ENCODE results near the gene NSUN7. TPM values are rescaled to one million over a fixed set of nuclear protein-coding genes. Genes with fewer than 3 reads are reported as not detected.
A peak's percentile ranks its signal among the peaks of the same experiment; 100 is the strongest.

The NSUN7 gene
- total and polyA plus RNA-seq, 2 of the 13 experiments (the other 11 are each of a cell fraction or from before 2014, with no cell fraction given): 0.05 TPM; not detected in 1

GRCh38 chr4:40704073-40704472, 45.7 kb upstream of the NSUN7 start:
- BruUV-seq (replicated peaks): no TSS peak
- Histone ChIP-seq H3K9ac (ENCODE audit: insufficient read depth, low read depth, low read length) (no peak overlapping the region), H3K9me3 (ENCODE audit: low read length) (no peaks in the 10 kb centered on the region), H3K4me2 (ENCODE audit: low read depth, low read length) (peak overlapping the region; percentile 12; the same call in 1 of the 2 replicates), H3K36me3 (replicated peaks in 1 of 2; ENCODE audit: control insufficient read depth in 1 of 2, insufficient read depth in 2 of 2, low read length in 2 of 2) (no peaks in the 10 kb centered on the region), H3K4me3 (replicated peaks in 1 of 3; ENCODE audit: insufficient read depth in 1 of 3, low read depth in 2 of 3, low read length in 3 of 3) (no peak overlapping the region), H3K27ac (ENCODE audit: extremely low read length, insufficient read depth, low read length) (no peak overlapping the region), H4K20me1 (ENCODE audit: insufficient read depth, low read length) (no peaks in the 10 kb centered on the region), H2AFZ (ENCODE audit: low read length) (no peak overlapping the region), H3K79me2 (ENCODE audit: insufficient read depth, low read length) (no peaks in the 10 kb centered on the region), H3K27me3 (ENCODE audit: control insufficient read depth in 1 of 2, insufficient read depth in 2 of 2, low read length in 2 of 2) (no peaks in the 10 kb centered on the region), H3K4me1 (ENCODE audit: insufficient read depth, low read length) (peaks cover 27% of the 10 kb centered on the region)
- ChIA-PET POLR2A (no interaction called here), CTCF (ENCODE audit: low intra/inter-chr PET ratio, low total read pairs) (no interaction called here)
- ATAC-seq: no peak
- in situ Hi-C loops (cut with HindIII; ENCODE audit: extremely low pct_ligation_motif_present, low pct_unique_long_range_greater_than_20kb): no loop called here
- no peak for FAIRE-seq
- WGBS (ENCODE audit: low lambda C conversion rate): 13% methylated on average over 5 of the region's 5 CpGs
- TF ChIP-seq ZNF282 (IDR thresholded peaks at IDR 0.05; ENCODE audit: partially characterized antibody): no peak
- no peak for TF ChIP-seq ZNF878 (CRISPR knock-in tag; IDR thresholded peaks at IDR 0.05)
- TF ChIP-seq ZNF790 (CRISPR knock-in tag; IDR thresholded peaks at IDR 0.05; ENCODE audit: borderline replicate concordance): no peak
- TF ChIP-seq ZNF713 (CRISPR knock-in tag; IDR thresholded peaks at IDR 0.05): no peak
- no peak for TF ChIP-seq YEATS4 (CRISPR knock-in tag; IDR thresholded peaks at IDR 0.05; ENCODE audit: borderline replicate concordance)
- TF ChIP-seq CEBPG (CRISPR knock-in tag; IDR thresholded peaks at IDR 0.05): peak; percentile 75
- peak; percentile 42; the same call in 1 of the 2 replicates for TF ChIP-seq CEBPB (IDR thresholded peaks at IDR 0.05; ENCODE audit: borderline replicate concordance, low read depth, low read length)
- peak; percentile 45 for TF ChIP-seq TEAD3 (CRISPR knock-in tag; optimal IDR thresholded peaks at IDR 0.05; ENCODE audit: borderline replicate concordance)
- TF ChIP-seq, protein P1, sequence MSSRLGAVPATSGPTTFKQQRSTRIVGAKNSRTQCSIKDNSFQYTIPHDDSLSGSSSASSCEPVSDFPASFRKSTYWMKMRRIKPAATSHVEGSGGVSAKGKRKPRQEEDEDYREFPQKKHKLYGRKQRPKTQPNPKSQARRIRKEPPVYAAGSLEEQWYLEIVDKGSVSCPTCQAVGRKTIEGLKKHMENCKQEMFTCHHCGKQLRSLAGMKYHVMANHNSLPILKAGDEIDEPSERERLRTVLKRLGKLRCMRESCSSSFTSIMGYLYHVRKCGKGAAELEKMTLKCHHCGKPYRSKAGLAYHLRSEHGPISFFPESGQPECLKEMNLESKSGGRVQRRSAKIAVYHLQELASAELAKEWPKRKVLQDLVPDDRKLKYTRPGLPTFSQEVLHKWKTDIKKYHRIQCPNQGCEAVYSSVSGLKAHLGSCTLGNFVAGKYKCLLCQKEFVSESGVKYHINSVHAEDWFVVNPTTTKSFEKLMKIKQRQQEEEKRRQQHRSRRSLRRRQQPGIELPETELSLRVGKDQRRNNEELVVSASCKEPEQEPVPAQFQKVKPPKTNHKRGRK (CRISPR knock-in tag; IDR thresholded peaks at IDR 0.05): no peak
- peak; percentile 92 for TF ChIP-seq ZNF770 (CRISPR knock-in tag; IDR thresholded peaks at IDR 0.05)
- TF ChIP-seq DR1 (CRISPR knock-in tag; IDR thresholded peaks at IDR 0.05): no peak
- TF ChIP-seq, protein P2, sequence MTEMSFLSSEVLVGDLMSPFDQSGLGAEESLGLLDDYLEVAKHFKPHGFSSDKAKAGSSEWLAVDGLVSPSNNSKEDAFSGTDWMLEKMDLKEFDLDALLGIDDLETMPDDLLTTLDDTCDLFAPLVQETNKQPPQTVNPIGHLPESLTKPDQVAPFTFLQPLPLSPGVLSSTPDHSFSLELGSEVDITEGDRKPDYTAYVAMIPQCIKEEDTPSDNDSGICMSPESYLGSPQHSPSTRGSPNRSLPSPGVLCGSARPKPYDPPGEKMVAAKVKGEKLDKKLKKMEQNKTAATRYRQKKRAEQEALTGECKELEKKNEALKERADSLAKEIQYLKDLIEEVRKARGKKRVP (CRISPR knock-in tag; IDR thresholded peaks at IDR 0.05): peak in 1 of 2 experiments; percentile 52; a peak in 2 of 4 replicates
- intact Hi-C loops (cut with micrococcal nuclease; ENCODE audit: unreplicated experiment): no loop called here
- no peak for DNase-seq (ENCODE audit: low spot score)

Measured in HepG2 (cell line).